ENCODE measurements around the gene IL22RA1. TPM values are rescaled to one million over a fixed set of nuclear protein-coding genes. Genes with fewer than 3 reads are reported as not detected.

The IL22RA1 gene
- total RNA-seq, 1 donor from 2014 or later, result not detected

GRCh38 chr1:24085546-24085945 is 57.4 kb downstream of the IL22RA1 start:
- DNase-seq (ENCODE audit: low spot score), result no peak
- Histone ChIP-seq H2AFZ (replicated peaks) (no peak overlapping the region), H3K4me2 (no peak overlapping the region), H3K4me1 (no peaks in the 10 kb centered on the region), H3F3A (ENCODE audit: low read depth) (no peaks in the 10 kb centered on the region), H3K36me3 (no peaks in the 10 kb centered on the region), H3K9me3 (ENCODE audit: low read depth) (no peaks in the 10 kb centered on the region), H3K9ac (no peak overlapping the region), H3K27ac (no peak overlapping the region), H3K4me3 (no peak overlapping the region), H3K27me3 (no peaks in the 10 kb centered on the region), H3K79me2 (ENCODE audit: low read depth) (no peaks in the 10 kb centered on the region), H4K20me1 (ENCODE audit: low read depth) (no peaks in the 10 kb centered on the region)
- H3K27ac Mint-ChIP-seq, result no peak overlapping the region
- TF ChIP-seq CTCF (IDR thresholded peaks at IDR 0.05) (no peak), EZH2 (IDR thresholded peaks at IDR 0.05) (no peak), EZH2phosphoT487 (IDR thresholded peaks at IDR 0.05) (no peak)
- H3K4me3 Mint-ChIP-seq, result no peak overlapping the region
- peaks cover 5% of the 10 kb centered on the region for H3K27me3 Mint-ChIP-seq (ENCODE audit: insufficient read depth, low read depth)
- no peaks in the 10 kb centered on the region for H3K36me3 Mint-ChIP-seq
- no peaks in the 10 kb centered on the region for H3K9me3 Mint-ChIP-seq
- H3K4me1 Mint-ChIP-seq, result no peaks in the 10 kb centered on the region

GRCh38 chr1:24085007-24085406 is 57.9 kb downstream of the IL22RA1 start:
- Histone ChIP-seq H2AFZ (replicated peaks) (no peak overlapping the region), H3F3A (ENCODE audit: low read depth) (no peaks in the 10 kb centered on the region), H3K36me3 (no peaks in the 10 kb centered on the region), H3K4me3 (no peak overlapping the region), H3K27me3 (no peaks in the 10 kb centered on the region), H3K79me2 (ENCODE audit: low read depth) (no peaks in the 10 kb centered on the region), H3K27ac (no peak overlapping the region), H3K4me1 (no peaks in the 10 kb centered on the region), H4K20me1 (ENCODE audit: low read depth) (no peaks in the 10 kb centered on the region), H3K9ac (no peak overlapping the region), H3K9me3 (ENCODE audit: low read depth) (no peaks in the 10 kb centered on the region), H3K4me2 (no peak overlapping the region)
- no peak overlapping the region for H3K27ac Mint-ChIP-seq
- H3K4me3 Mint-ChIP-seq, result no peak overlapping the region
- H3K4me1 Mint-ChIP-seq, result no peaks in the 10 kb centered on the region
- H3K36me3 Mint-ChIP-seq, result no peaks in the 10 kb centered on the region
- DNase-seq (ENCODE audit: low spot score), result no peak
- TF ChIP-seq CTCF (IDR thresholded peaks at IDR 0.05) (no peak), EZH2phosphoT487 (IDR thresholded peaks at IDR 0.05) (no peak), EZH2 (IDR thresholded peaks at IDR 0.05) (no peak)
- peaks cover 5% of the 10 kb centered on the region for H3K27me3 Mint-ChIP-seq (ENCODE audit: insufficient read depth, low read depth)
- no peaks in the 10 kb centered on the region for H3K9me3 Mint-ChIP-seq

GRCh38 chr1:24084050-24084449 is 58.9 kb downstream of the IL22RA1 start:
- H2AFZ ChIP-seq (replicated peaks), result no peak overlapping the region
- H3K36me3 Mint-ChIP-seq, result no peaks in the 10 kb centered on the region
- no peaks in the 10 kb centered on the region for H3K9me3 Mint-ChIP-seq
- no peak overlapping the region for H3K4me2 ChIP-seq
- H3K4me1 Mint-ChIP-seq, result no peaks in the 10 kb centered on the region
- H3K36me3 ChIP-seq, result no peaks in the 10 kb centered on the region
- H3K4me3 ChIP-seq, result no peak overlapping the region
- peaks cover 7% of the 10 kb centered on the region for H3K27me3 Mint-ChIP-seq (ENCODE audit: insufficient read depth, low read depth)
- no peak overlapping the region for H3K27ac Mint-ChIP-seq
- no peak for DNase-seq (ENCODE audit: low spot score)
- H3K9me3 ChIP-seq (ENCODE audit: low read depth), result no peaks in the 10 kb centered on the region
- no peak for TF ChIP-seq CTCF (IDR thresholded peaks at IDR 0.05)
- TF ChIP-seq EZH2 (IDR thresholded peaks at IDR 0.05), result no peak
- TF ChIP-seq EZH2phosphoT487 (IDR thresholded peaks at IDR 0.05), result no peak
- no peaks in the 10 kb centered on the region for H3K4me1 ChIP-seq
- H3K79me2 ChIP-seq (ENCODE audit: low read depth), result no peaks in the 10 kb centered on the region
- H3F3A ChIP-seq (ENCODE audit: low read depth), result no peaks in the 10 kb centered on the region
- no peaks in the 10 kb centered on the region for H4K20me1 ChIP-seq (ENCODE audit: low read depth)
- no peak overlapping the region for H3K27ac ChIP-seq
- no peak overlapping the region for H3K4me3 Mint-ChIP-seq
- no peaks in the 10 kb centered on the region for H3K27me3 ChIP-seq
- no peak overlapping the region for H3K9ac ChIP-seq
